HG02840 (cell line): ENCODE data around the gene SPEF2.

Experiments used
- ATAC-seq: cut with Tn5 transposase; IDR thresholded peaks from one replicate; pipeline ENCODE4 v1.9.1; 2021; ENCODE audit warnings: mild to moderate bottlenecking, moderate library complexity, moderate number of reproducible peaks; ENCODE audit not compliant: unreplicated experiment, low FRiP score

The SPEF2 gene, protein sequence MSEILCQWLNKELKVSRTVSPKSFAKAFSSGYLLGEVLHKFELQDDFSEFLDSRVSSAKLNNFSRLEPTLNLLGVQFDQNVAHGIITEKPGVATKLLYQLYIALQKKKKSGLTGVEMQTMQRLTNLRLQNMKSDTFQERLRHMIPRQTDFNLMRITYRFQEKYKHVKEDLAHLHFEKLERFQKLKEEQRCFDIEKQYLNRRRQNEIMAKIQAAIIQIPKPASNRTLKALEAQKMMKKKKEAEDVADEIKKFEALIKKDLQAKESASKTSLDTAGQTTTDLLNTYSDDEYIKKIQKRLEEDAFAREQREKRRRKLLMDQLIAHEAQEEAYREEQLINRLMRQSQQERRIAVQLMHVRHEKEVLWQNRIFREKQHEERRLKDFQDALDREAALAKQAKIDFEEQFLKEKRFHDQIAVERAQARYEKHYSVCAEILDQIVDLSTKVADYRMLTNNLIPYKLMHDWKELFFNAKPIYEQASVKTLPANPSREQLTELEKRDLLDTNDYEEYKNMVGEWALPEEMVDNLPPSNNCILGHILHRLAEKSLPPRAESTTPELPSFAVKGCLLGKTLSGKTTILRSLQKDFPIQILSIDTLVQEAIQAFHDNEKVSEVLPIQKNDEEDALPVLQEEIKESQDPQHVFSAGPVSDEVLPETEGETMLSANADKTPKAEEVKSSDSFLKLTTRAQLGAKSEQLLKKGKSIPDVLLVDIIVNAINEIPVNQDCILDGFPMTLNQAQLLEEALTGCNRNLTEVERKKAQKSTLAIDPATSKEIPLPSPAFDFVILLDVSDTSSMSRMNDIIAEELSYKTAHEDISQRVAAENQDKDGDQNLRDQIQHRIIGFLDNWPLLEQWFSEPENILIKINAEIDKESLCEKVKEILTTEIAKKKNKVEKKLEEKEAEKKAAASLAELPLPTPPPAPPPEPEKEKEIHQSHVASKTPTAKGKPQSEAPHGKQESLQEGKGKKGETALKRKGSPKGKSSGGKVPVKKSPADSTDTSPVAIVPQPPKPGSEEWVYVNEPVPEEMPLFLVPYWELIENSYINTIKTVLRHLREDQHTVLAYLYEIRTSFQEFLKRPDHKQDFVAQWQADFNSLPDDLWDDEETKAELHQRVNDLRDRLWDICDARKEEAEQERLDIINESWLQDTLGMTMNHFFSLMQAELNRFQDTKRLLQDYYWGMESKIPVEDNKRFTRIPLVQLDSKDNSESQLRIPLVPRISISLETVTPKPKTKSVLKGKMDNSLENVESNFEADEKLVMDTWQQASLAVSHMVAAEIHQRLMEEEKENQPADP (N-terminal part only)

DNA sequence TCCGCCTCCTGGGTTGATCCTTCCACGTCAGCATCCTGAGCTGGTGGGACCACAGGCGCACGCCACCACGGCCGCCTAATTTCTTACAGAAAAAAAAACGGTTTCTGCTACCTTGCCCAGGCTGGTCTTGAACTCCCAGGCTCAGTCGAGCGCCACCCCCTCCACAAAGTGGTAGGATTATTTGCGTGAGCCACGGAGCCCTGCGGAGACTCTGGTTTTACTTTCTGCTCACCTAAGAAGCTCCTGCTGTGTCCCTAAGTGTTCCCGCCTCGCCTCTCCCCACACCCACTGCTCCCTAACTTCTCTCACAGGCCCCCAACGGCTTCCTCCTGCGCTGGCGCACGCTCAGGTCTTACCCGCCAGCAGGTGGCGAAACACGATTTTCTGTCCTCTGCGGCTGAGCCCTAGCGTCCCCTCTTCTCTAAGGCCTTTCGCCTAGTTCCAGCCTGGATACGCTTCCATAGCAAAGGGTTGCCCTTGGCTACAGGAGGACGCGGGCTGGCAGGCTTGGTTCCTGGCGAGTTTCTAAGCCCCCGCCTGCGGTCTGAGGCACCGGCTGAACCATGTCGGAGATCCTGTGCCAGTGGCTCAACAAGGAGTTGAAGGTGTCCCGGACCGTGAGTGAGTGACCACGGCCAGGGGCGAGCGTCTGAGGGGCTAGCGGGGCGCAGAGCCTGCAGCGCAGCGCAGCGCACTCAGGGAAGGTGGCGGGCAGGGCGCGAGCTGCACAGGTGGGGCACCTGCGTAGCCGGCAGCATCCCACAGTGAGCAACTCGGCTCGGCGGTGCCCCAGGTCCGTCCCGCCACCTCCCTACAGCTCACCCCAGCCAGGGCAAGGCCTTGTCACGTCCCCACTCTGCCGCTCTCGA, at the start of gene SPEF2:
Gene SPEF2 (plus strand): TSS at position 429 of the 869 bp plus-strand sequence. CDS start 135 bp downstream, at position 564.
- ATAC-seq: no peak

DNA sequence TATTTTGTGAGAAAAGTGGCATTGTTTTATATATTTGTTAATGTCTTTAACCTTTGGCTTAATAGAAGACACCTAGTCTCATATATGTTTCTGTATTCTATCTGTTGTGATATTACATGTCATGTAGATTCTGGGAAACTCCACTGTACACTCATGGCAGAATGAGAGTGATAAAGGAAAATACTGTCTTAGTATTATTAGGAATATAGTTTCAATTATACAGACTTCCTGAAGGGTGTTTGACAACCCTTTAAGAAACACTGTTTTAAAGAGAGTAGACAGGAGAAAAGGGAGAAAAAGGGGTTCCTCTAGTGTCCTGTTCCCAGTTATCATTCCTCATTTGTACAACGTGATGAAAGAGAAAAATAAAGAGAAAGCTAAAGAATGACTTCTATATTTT, 42.1 kb upstream of the SPEF2 start:
- ATAC-seq: no peak

DNA sequence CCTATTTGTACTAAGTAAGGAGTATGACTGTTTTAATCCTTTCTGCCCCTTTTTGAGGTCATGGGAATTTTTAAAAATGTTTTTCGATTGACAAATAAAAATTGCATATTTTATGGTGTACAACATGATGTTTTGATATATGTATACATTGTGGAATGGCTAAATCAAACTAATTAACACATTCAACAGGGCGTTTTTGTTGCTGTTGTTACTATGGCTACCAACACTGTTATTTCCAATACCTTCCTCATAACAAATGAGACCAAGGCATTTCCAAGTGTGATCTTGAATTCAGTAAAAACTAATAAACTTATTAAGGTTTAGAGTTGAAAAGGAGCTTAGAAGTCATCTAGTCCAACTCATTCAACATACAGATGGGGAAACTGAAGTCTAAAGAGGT, 30.2 kb upstream of the SPEF2 start:
- ATAC-seq: no peak

DNA sequence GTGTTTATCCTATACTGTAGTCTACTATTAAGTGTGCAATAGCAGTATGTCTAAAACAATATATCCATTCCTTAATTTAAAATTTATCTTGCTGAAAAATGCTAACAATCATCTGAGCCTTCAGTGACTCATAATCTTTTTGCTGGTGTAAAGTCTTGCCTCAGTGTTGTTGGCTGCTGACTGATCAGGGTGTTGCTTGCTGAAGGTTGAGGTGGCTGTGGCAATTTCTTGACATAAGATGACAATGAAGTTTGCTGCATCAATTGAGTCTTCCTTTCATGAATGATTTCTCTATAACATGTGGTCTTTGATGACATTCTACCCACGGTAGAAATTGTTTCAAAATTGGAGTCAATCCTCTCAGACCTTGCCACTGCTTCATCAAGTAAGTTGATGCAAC, 24.3 kb upstream of the SPEF2 start:
- no peak for ATAC-seq

DNA sequence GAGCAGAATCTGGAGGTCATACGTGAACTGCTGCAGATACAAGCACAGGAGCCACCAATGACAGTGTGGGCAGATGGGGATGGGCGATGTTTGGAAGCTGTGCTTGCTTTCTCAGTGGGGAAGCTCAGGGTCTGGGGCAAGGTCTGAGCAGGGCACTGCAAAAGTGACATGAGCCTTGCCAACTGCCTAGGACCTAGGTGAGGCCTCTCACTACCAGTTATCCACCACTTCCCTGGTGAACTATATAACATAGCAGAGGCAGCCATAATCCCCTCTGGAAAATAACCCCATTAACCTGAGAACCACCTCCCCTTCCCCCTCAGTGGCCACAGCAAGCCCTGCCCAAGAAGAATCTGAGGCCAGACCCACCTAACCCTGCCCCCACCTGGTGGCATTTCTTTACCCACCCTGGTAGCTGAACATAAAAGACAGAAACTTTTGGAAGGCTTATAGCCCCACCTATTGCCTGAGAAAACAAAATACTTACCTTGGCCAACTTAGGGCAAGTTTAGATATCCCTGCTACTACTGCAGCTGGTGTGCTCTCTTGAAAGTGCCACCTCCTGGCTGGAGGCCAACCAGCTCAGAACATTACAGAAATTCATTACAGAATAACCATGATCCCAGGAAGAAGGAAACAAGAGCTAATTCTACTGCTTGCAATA, 18.8 kb upstream of the SPEF2 start:
- no peak for ATAC-seq

DNA sequence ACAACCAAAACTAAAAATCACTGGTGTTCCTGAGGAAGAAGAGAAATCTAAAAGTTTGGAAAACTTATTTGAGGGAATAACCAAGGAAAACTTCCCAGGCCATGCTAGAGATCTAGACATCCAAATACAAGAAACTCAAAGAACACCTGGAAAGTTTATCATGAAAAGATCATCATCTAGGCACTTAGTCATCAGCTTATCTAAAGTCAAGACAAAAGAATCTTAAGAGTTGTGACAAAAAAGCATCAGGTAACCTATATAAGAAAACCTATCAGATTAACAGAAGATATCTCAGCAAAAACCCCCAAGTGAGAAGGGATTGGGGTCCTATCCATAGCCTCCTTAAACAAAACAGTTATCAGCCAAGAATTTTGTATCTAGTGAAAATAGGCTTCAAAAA, 17.1 kb upstream of the SPEF2 start:
- ATAC-seq: no peak

DNA sequence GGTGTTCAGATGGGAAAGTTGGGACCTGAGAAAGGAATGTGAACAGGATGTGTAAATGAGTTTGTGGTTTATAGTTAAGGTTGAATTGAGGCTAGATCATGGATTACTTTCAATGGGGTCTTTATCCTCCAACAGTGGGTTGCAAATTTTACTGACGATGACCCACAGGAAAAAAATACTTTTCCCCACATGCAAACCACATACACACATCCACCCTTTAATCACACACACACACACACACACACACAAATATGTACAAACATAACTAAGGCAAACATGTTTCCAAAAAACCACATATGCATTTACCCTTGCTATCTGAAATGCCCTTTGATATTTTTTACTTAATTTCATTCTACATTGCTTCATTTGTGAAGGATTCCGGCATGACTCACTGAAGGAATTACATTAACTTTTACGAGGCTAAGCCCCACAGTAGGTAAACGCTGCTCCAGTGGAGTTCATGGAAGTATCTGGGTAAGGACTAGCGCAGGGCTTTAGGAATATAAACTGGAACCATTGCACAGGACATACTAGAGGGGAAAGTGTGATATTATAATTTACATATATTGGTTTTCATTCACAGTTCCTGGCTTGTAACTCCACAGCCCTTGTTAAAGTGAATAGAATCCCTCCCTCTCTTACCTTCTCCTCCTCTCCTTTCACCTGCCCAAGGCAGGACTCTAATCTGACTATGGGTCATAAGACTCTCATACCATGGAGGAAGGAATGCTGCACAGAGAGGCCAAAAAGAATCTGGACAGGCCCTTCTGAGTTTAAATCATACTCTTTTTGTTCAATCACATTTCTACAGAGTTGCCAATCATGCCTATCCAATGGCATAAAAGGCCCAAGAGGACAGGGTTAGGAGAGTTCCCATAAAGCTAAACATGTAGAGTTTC, 8.5 kb upstream of the SPEF2 start:
- ATAC-seq: no peak

DNA sequence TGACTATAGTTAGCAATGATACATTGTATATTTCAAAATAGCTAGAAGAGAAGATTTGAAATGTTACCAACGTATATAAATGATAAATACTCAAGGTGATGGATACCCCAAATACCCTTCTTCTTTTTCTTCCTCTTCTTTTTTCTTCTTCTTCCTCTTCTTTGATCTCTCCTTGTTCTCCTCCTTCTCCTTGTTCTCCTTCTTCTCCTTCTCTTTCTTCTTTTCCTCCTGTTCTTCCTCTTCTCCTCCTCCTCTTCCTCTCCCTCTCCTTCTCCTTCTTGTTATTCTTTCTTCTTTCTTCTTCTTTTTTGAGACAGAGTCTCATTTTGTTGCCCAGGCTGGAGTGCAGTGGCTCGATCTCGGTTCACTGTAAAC, 616 bp upstream of the SPEF2 start:
- no peak for ATAC-seq

DNA sequence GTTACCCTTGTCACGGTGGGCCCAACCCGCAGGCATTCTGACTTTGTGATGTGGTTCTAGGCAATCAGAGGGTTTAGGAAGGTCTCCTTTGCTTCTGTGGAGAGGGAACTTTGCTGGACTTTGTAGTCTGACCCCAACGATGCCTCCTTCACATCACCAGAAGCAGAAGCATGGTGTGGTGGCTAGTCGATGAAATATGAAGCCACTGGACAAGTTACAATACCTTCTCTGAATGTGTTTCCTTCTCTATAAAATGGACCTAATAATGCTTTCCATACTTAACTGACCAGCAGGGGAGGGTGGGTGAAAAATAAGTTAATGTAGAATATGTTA, 607 bp downstream of the SPEF2 start:
- no peak for ATAC-seq

DNA sequence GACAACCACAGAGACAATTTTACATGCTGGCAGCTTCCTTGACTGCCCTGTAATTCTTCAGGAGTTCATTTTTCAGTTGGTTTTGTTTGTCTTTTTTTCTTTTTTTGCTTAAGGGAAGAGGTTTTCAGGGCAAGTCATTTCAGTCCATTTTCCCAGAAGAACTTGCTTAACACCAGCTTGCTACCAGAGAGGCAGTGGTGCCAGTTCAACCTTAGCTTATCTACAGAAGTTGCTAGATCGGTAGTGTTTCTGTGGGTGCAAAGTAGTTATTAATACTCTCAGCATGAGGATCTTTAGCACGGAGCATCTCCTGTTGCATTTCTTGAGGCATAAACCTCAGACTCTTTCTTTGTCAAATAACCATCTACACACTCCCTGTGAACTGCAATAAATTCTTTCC, 1.1 kb downstream of the SPEF2 start:
- ATAC-seq: no peak

DNA sequence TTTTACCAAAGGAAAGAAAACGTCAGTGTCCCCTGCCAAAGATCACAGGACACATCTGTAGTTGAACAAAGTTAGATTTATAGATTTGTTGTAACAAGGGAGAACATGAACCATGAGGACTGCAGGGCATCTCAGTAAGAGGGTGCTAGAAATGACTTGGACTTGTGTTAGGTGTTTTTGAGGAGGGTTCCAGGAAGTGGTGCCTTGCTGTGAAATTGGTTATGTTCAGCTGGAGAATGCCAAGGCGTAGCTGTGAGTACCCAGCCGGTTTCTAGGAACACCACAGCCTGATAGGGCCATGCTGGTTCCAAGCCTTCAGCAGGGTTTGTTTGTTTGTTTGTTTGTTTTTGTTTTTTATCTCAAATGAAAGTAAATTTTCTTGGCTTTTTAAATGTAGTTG, 5.3 kb downstream of the SPEF2 start:
- ATAC-seq: no peak

DNA sequence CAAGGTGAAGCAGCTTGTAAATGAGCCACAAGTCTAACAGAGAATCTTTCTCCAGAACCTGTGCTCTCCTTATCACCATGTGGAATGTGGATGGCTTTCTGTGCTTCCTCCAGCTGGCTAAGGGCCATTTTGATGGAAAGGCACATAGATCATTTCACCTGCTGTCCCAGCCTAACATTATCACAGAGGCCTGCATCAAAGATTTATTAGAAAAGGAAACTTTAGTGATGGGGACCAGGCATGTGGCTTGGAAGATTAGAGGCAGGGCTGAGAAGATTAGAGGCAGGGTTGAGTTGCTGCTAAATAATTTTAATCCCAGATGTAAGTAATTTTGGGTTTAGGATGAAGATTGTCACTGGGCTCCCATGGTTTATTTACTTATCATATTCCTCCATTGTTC, 6.3 kb downstream of the SPEF2 start:
- ATAC-seq: no peak

DNA sequence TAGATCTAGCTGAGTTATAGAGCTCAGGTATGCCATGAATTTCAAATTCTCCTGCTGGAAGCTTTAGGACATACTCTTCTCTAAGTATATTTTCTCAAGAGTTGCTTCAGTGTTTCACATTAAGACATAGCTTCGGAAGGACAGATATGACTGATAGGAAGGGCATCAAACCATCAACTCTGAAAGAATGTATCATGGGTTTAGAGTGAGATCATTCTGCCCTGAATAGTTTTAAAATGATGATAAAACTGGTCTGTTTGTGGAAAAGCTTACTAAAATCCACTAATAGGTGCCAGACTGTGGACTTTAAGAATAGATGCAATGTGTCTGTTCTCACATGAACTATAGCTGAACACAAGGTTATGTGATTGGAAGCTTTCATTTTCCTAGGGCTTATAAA, 8.4 kb downstream of the SPEF2 start:
- ATAC-seq: no peak

DNA sequence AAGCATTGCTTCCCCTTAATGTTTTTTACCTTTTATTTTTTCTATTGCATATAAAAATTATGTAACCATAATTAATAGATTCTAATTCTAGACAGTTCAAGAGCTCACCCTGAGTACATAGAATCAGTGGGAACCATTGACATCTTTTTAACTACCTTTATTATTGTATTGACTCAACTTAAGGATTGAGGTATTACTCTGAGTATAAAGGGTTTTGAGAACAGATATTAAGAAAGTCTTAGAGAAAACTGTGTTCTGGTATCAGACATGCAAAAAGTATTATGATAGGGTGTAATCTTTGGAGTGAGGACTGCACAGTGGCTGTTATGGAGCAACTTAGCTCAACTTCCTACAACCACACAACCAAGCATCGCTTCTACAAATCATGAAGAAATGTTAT, 8.9 kb downstream of the SPEF2 start:
- no peak for ATAC-seq

DNA sequence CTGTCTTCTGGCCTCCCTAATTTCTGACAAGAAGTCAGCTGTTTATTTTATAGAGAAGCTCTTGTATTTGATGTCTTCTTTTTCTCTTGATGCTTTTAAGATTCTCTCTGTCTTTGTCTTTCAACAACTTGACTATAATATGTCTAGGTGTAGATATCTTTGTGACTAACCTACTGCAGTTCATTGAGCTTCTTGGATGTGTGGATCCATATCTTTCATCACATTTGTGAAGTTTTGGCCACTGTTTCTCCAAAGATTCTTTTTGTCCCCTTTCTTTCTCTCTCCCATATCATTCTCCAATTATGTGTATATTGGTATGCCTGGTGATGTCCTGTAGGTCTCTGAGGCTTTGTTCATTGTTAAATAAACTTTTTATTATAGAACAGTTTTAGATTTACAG, 16.7 kb downstream of the SPEF2 start:
- ATAC-seq: no peak

DNA sequence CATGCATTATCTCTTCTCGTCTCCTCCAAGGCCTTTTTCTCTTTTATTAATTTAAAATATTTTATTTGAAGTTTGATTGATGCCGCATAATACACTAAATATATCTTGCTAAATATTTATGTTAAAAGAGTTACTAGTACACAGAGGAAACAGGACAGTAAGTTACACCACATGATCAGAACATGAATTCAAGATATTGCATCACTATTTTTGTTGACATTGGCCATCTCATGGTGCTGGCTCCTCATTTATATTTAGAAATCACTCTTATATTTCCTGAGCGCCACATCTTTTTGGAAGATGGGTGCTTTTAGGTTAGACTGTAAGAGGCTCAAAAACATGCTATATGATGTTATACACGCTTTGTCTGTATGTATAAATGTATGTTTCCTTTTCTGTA, 23.0 kb downstream of the SPEF2 start:
- ATAC-seq: no peak

DNA sequence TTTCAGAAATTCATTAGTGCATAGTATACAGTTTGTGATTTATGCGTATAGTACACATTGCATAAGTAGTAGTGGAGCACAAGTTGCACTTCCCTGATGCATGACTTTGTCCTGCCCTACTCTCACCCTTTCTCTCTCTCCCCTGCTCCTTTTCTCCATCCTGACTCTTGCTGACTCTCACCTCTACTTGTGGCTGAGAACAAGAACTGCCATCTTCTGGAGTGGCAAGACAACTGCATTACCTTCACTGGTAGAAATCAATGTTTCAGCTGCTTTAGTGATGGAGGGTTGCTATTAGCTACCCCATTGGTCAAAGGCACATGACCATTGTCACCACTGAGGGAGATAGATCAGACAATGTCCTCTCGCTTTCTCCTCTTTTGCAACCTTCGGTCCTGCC, 26.9 kb downstream of the SPEF2 start:
- ATAC-seq: no peak

DNA sequence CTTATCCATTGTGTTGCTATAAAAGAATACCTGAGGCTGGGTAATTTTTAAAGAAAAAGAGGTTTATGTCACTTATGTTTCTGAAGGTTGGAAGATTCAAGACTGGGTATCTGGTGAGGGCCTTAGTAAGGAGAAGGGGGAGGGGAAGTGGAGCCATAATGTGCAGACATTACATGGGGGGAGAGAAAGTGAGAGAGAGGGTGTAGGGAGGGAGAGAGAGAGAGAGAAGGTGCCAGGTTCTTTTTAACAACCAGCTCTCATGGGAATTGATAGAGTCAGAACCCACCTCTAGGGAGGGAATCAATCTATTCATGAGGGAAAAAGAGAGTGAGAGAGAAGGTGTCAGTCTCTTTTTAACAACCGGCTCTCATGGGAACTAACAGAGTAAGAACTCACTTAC, 29.5 kb downstream of the SPEF2 start:
- ATAC-seq: no peak

DNA sequence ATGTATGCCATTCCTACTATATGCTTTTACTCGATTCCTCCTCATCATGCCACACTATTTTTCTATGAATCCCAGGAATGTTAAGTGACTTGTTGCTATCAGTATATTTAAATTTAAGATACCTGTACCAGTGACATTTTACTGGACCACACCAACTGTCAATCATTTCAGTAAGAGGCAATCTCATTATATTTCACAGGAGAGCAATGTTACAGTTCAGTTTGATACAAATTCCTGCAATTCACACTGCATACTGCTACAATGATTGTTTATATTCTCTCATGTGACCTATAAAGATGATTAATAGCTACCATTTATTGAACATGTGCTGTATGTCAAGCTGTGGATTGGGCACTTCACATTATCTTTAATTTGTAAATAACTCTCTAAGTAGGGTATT, 30.0 kb downstream of the SPEF2 start:
- no peak for ATAC-seq
